ENCODE results near the gene ZSCAN5A. TPM values are rescaled to one million over a fixed set of nuclear protein-coding genes. Genes with fewer than 3 reads are reported as not detected.
A peak's percentile ranks its signal among the peaks of the same experiment; 100 is the strongest.
"Not testable (repeated sequence)": the region's sequence is repeated elsewhere in the genome, so short reads cannot be mapped to it uniquely, and the experiment has no call there.

ZSCAN5A gene
- total RNA-seq: 4.1 TPM

DNA sequence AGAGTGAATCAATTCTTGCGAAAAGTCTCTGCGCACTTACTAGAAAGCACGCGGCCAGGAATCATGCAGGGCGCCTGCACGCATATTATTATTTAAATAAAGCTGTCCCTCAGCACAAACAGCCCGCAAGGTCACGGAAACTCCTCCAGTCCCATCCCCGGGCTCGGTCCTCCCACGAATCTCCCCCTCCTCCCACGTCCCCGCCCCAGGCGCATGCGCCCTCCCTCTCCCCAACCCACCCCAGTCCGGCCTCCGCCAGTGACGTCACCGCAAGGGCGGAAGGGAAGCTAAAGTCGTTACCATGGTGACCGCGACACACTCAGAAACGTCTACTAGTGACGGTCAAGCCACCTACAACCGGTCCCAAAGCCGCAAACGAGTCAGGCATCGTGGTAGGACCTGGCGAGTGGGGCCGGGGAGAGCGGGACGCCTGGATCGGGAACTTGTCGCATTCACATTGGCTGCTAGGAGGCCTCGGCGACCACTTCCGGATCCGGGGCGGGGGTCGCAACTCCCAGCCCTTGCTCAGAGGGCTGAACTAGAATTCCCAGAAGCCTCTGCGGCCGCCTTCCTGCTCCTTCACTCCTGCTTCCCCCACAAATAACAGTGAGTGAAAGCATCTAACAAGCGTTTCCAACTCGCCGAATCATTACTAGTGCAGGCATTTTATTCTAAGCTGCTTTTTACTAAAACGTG, at the start of gene ZSCAN5A:
Gene ZSCAN5A (minus strand): TSS at position 459 of the 696 bp plus-strand sequence. CDS start 89,793 bp downstream, outside the sequence.
- DNase-seq (ENCODE audit: low spot score in 2 of 2): peak; percentile 85 to 93
- no peak for FAIRE-seq

DNA sequence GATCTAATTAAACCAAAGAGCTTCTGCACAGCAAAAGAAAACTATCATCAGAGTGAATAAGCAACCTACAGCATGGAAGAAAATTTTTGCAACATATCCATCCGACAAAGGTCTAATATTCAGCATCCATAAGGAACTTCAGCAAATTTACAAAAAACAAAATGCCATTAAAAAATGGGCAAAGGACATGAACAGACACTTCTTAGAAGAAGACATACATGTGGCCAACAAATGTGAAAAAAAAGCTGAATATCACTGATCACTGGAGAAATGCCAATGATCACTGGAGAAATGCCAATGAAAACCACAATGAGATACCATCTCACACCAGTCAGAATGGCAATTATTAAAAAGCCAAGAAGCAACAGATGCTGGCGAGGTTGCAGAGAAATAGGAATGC, 46.2 kb upstream of the ZSCAN5A start:
- FAIRE-seq (no peak), DNase-seq (ENCODE audit: low spot score in 2 of 2) (no peak)

DNA sequence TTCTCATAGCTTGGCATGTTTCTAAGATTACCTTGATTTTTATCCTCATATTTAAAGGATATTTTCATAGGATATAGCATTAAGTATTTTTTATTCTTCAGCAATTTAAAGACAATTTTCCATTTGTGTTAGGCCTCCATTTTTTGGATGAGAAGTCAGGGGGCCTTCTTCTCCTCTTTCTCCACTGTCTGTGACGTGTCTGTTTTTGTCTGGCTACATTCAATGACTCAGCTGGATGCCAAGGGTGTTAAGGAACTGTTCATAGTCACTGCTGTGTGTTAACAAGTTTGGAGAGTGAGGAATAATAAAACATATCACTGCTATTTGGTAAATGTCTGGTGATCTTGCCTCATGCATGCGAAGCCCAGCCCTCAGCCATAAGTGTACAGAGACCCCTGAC, 42.3 kb upstream of the ZSCAN5A start:
- DNase-seq (ENCODE audit: low spot score in 2 of 2) (no peak), FAIRE-seq (no peak)

DNA sequence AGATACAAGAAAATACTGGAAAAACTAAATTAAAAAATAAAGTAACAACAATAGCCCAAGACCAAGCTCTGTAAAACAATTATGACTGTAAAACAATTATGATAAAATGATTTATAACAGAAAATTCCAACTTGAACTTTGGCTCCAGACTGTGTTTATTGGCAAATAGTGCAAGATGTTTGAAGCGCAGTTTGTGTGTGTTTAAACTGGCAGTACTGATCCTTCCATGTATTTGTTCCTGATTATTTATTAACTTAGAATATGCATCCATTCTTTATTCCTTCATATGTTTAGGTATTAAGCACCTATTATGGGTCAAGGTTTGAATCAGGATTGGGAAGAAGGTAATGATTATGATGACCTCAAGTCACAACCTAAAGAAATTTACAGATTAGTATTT, 40.9 kb upstream of the ZSCAN5A start:
- DNase-seq (ENCODE audit: low spot score in 2 of 2) (no peak), FAIRE-seq (no peak)

DNA sequence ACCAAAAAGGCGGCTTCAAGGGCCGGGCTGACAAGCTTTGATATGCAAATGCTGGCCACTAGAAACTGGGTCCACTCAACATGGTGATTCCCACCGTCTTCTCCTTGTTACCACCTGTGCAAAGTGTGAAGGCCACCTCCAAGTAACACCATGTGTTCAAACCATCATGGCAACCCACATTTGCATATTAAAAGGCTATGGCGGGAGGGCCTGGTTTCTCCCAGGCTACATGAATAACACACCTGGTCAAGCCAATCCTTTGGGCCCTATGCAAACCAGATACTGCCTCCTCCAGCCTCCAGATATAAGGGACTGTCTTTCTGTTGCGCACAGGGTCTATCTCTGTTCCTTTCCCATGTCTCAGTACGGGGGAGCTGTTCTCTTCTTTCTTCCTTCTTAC, 36.6 kb upstream of the ZSCAN5A start:
- FAIRE-seq: no peak
- no peak for DNase-seq (ENCODE audit: low spot score in 2 of 2)

- peak; percentile 58 for FAIRE-seq
Measured at GRCh38 chr19:56350416-56351045, 35.9 kb upstream of the ZSCAN5A start.

GRCh38 chr19:56348289-56348877, 33.7 kb upstream of the ZSCAN5A start:
- no peak for FAIRE-seq
- DNase-seq (ENCODE audit: low spot score in 2 of 2): no peak

More at GRCh38 chr19:56350416-56351045, 35.9 kb upstream of the ZSCAN5A start:
- DNase-seq (ENCODE audit: low spot score in 2 of 2): no peak

DNA sequence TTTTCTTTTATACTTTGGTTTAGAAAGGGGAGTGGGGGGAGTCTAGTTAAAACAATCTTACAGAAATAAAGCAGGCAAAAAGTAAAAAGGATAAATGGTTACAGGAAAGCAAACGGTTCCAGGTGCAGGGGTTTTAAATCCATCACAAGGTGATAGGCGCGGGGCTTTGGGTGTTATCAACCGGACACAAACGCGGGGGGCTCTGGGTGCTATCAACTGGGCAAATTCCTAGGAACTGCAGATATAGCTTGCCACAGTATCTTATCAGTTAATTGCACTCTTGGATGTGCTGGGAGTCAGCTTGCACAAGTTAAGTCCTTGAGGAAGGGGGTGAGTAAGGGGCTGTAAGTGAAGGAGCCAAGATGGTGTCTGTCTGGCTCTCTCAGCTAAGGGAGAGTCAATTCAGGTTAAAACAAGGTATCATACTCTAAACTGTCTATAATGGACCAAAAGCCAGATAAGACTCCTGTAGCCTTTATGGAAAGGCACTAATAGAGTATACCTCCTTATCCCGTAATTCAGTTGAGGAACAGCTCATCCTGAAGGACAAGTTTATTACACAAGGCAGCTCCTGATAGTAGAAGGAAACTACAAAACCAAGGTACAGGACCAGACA, 32.6 kb upstream of the ZSCAN5A start:
- FAIRE-seq (no peak), DNase-seq (ENCODE audit: low spot score in 2 of 2) (no peak)

GRCh38 chr19:56341948-56342347, 27.3 kb upstream of the ZSCAN5A start:
- DNase-seq (ENCODE audit: low spot score in 2 of 2) (no peak), FAIRE-seq (peak; percentile 31)

GRCh38 chr19:56339031-56339430, 24.4 kb upstream of the ZSCAN5A start:
- DNase-seq (ENCODE audit: low spot score in 2 of 2); FAIRE-seq: not testable (repeated sequence)

DNA sequence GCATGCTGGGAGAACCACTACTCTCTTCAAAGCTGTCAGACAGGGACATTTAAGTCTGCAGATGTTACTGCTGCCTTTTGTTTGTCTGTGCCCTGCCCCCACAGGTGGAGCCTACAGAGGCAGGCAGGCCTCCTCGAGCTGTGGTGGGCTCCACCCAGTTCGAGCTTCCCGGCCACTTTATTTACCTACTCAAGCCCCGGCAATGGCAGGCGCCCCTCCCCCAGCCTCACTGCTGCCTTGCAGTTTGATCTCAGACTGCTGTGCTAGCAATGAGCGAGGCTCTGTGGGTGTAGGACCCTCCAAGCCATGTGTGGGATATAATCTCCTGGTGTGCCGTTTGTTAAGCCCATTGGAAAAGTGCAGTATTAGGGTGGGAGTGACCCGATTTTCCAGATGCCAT, 22.4 kb upstream of the ZSCAN5A start:
- FAIRE-seq; DNase-seq (ENCODE audit: low spot score in 2 of 2): not testable (repeated sequence)

- not testable (repeated sequence) for DNase-seq (ENCODE audit: low spot score in 2 of 2); FAIRE-seq
Measured at GRCh38 chr19:56335371-56335770, 20.7 kb upstream of the ZSCAN5A start.

- FAIRE-seq: no peak
- no peak for DNase-seq (ENCODE audit: low spot score in 2 of 2)
Measured at GRCh38 chr19:56333506-56333905, 18.9 kb upstream of the ZSCAN5A start.

- FAIRE-seq (no peak), DNase-seq (ENCODE audit: low spot score in 2 of 2) (no peak)
Measured at GRCh38 chr19:56332695-56333094, 18.1 kb upstream of the ZSCAN5A start.

DNA sequence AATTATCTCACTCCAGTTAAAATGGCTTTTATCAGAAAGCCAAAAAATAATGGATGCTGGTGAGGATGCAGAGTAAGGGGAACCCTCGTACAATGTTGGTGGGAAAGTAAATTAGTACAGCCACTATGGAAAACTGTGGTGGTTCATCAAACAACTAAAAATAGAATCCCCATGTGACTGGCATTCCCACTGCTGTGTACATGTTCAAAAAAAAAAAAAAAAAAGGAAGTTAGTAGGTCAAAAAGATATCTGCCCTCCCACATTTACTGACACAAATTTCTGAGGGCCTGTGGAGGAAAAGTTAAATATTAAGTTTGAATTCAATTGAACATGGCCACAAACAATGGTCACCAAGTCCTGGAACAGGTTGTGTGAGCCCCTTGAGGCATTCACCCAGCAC, 9.8 kb upstream of the ZSCAN5A start:
- DNase-seq (ENCODE audit: low spot score in 2 of 2) (no peak), FAIRE-seq (no peak)

GRCh38 chr19:56321989-56322440, 7.4 kb upstream of the ZSCAN5A start:
- no peak for FAIRE-seq

GRCh38 chr19:56321254-56321988, 6.8 kb upstream of the ZSCAN5A start:
- no peak for FAIRE-seq
- DNase-seq (ENCODE audit: low spot score in 2 of 2): no peak

More at GRCh38 chr19:56321989-56322440, 7.4 kb upstream of the ZSCAN5A start:
- DNase-seq (ENCODE audit: low spot score in 2 of 2): no peak

DNA sequence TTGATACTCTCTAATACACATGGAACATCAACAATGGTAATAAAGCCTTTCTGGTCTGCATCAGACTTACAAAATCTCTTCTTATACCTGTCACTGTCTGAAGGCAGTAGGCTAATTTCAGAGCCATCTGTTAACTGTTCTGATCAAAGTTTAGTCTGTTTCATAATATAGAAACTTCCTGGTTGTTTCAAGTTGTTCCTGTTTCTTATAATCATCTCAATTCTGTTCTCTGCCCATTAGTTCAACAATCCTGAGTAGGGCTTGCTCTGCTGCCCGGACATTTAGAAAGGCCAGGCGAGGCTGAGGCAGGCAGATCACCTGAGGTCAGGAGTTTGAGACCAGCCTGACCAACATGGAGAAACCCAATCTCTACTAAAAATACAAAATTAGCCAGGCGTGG, 5.4 kb upstream of the ZSCAN5A start:
- FAIRE-seq (no peak), DNase-seq (ENCODE audit: low spot score in 2 of 2) (no peak)

DNA sequence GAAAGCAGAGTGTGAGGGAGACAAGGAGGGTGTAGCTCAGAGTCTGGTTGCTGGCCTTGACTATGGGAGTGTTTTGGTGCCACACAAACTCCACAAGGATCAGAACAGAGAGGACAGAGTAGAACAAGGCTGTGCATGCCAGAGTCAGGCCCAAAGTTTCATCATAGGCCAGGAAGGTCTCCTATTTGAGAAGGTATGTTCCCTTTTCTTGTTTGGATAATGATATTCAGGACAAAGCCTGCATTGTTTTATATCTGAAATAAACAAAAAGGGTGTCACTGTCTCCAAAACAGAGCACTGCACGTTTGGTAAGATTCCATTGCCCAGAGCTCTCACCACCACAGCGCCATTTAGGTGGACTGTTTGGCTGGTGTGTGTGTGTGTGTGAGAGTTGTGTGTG, 3.1 kb upstream of the ZSCAN5A start:
- FAIRE-seq (no peak), DNase-seq (ENCODE audit: low spot score in 2 of 2) (no peak)

- FAIRE-seq: no peak
- no peak for DNase-seq (ENCODE audit: low spot score in 2 of 2)
Measured at GRCh38 chr19:56316728-56317127, 2.1 kb upstream of the ZSCAN5A start.
